IMR-90 (cell line): ENCODE data around the gene OTUB2. TPM values are rescaled to one million over a fixed set of nuclear protein-coding genes. Genes with fewer than 3 reads are reported as not detected.

Experiments
- ATAC-seq: fragments of 200-7000 bp; cut with Tn5 transposase; 2 replicates; pipeline ENCODE4 v1.9.1; 2020; ENCODE audit warnings: low read depth, mild to moderate bottlenecking, moderate library complexity
- BruUV-seq: library from RNA; stranded (reverse); fragments of 400-500 nt; replicated peaks from 2 replicates; lab custom pipeline; 2021; lab: Mats Ljungman, UMichigan
- CTCF ChIA-PET: fragments of 300-600 bp; formaldehyde crosslinking; extraction: SDS; loops from one replicate; lab custom pipeline; 2021; ENCODE audit warnings: antibody characterized with exemption; lab: Yijun Ruan, JAX
- POLR2A ChIA-PET: fragments of 300-600 bp; sonication (Branson Sonifier 250); formaldehyde crosslinking; loops from one replicate; lab custom pipeline; 2022; ENCODE audit warnings: antibody characterized with exemption; ENCODE audit not compliant: unreplicated experiment; lab: Charles Lee
- DNase-seq: peaks from one replicate; pipeline ENCODE4 v3.0.0; 2013
- H2AFZ ChIP-seq: replicated peaks from 2 replicates; pipeline ENCODE3; 2013; ENCODE audit warnings: low read length, mild to moderate bottlenecking; ENCODE audit not compliant: poor library complexity
- H2AK5ac ChIP-seq: 2 replicates; pipeline ENCODE4 v1.6.1; 2013; ENCODE audit warnings: low read depth, low read length, inconsistent platforms
- H2AK9ac ChIP-seq: replicated peaks from 2 replicates; pipeline ENCODE3; 2013; ENCODE audit warnings: mild to moderate bottlenecking, low read depth, low read length, moderate library complexity; ENCODE audit not compliant: poor library complexity
- H2BK120ac ChIP-seq: 2 replicates; pipeline ENCODE4 v1.6.1; 2013; ENCODE audit warnings: low read depth, low read length, inconsistent platforms
- H2BK15ac ChIP-seq: 3 replicates; pipeline ENCODE4 v1.6.1; 2013; ENCODE audit warnings: low read depth, low read length, inconsistent platforms
- H2BK20ac ChIP-seq: 2 replicates; pipeline ENCODE4 v1.6.1; 2013; ENCODE audit warnings: low read depth, mild to moderate bottlenecking, inconsistent platforms, low read length, moderate library complexity
- H2BK5ac ChIP-seq: 2 replicates; pipeline ENCODE4 v1.6.1; 2013; ENCODE audit warnings: mild to moderate bottlenecking, low read depth, low read length, inconsistent platforms; ENCODE audit not compliant: poor library complexity, severe bottlenecking
- H3K14ac ChIP-seq: replicated peaks from 2 replicates; pipeline ENCODE4 v1.6.1; 2013; ENCODE audit warnings: low read depth, low read length, inconsistent platforms
- H3K18ac ChIP-seq: 2 replicates; pipeline ENCODE4 v1.6.1; 2013; ENCODE audit warnings: low read depth, low read length, control low read depth
- H3K23ac ChIP-seq: 2 replicates; pipeline ENCODE4 v1.6.1; 2013; ENCODE audit warnings: low read depth, low read length, inconsistent platforms
- H3K27ac ChIP-seq: 2 replicates; pipeline ENCODE4 v1.5.1; 2013; ENCODE audit warnings: mild to moderate bottlenecking, control low read depth, low read length; ENCODE audit not compliant: insufficient read depth
- H3K27me3 ChIP-seq: 2 replicates; pipeline ENCODE4 v1.6.1; 2013; ENCODE audit warnings: low read length; ENCODE audit not compliant: control insufficient read depth, insufficient read depth
- H3K36me3 ChIP-seq: 2 replicates; pipeline ENCODE4 v1.6.1; 2013; ENCODE audit warnings: low read length, mixed read lengths; ENCODE audit not compliant: control insufficient read depth, insufficient read depth
- H3K4ac ChIP-seq: 2 replicates; pipeline ENCODE4 v1.6.1; 2013; ENCODE audit warnings: low read depth, low read length, inconsistent platforms
- H3K4me1 ChIP-seq: 2 replicates; pipeline ENCODE4 v1.6.1; 2013; ENCODE audit warnings: low read length, mixed read lengths; ENCODE audit not compliant: control insufficient read depth, insufficient read depth
- H3K4me2 ChIP-seq: 2 replicates; pipeline ENCODE4 v1.6.1; 2013; ENCODE audit warnings: low read depth, mild to moderate bottlenecking, control low read depth, low read length, moderate library complexity
- H3K4me3 ChIP-seq: 2 replicates; pipeline ENCODE4 v1.5.1; 2013; ENCODE audit warnings: low read depth, mild to moderate bottlenecking, control low read depth, low read length, moderate library complexity; ENCODE audit not compliant: insufficient read depth
- H3K56ac ChIP-seq: 2 replicates; pipeline ENCODE4 v1.6.1; 2013; ENCODE audit warnings: low read length, inconsistent platforms; ENCODE audit not compliant: insufficient read depth; ENCODE audit errors: extremely low read depth
- H3K79me1 ChIP-seq, 2 experiments: 2 replicates each; pipeline ENCODE4 v1.6.1; 2013; ENCODE audit warnings: low read length in 2 of 2, inconsistent platforms in 1 of 2, low read depth in 1 of 2
- H3K9ac ChIP-seq: 2 replicates; pipeline ENCODE4 v1.6.1; 2013; ENCODE audit warnings: low read depth, low read length, control low read depth
- H3K9me1 ChIP-seq: 2 replicates; pipeline ENCODE4 v1.6.1; 2013; ENCODE audit warnings: low read length, inconsistent platforms; ENCODE audit not compliant: insufficient read depth
- H3K9me3 ChIP-seq: 2 replicates; pipeline ENCODE4 v1.6.1; 2013; ENCODE audit warnings: low read length; ENCODE audit not compliant: control insufficient read depth, insufficient read depth
- H4K20me1 ChIP-seq: 2 replicates; pipeline ENCODE4 v1.6.1; 2013; ENCODE audit warnings: low read length, inconsistent platforms; ENCODE audit not compliant: insufficient read depth
- H4K5ac ChIP-seq: 2 replicates; pipeline ENCODE4 v1.6.1; 2013; ENCODE audit warnings: mild to moderate bottlenecking, low read depth, low read length, control low read depth
- H4K8ac ChIP-seq, 2 experiments: 2 replicates each; pipeline ENCODE4 v1.6.1; 2013; ENCODE audit warnings: low read depth in 2 of 2, low read length in 2 of 2, control low read depth in 1 of 2, inconsistent platforms in 1 of 2
- H4K91ac ChIP-seq: 2 replicates; pipeline ENCODE4 v1.6.1; 2013; ENCODE audit warnings: low read depth, low read length, inconsistent platforms; ENCODE audit not compliant: insufficient read depth
- CEBPB ChIP-seq: IDR thresholded peaks from 2 replicates; pipeline ENCODE4 v1.6.1; 2012; ENCODE audit warnings: low read depth, low read length, improper control_type of control experiment
- POLR2A ChIP-seq: IDR thresholded peaks from 2 replicates; pipeline ENCODE4 v1.6.1; 2012; ENCODE audit warnings: mild to moderate bottlenecking, low read depth, low read length
- WGBS, 2 experiments: methylation state at CpG; one replicate each; pipeline versions ENCODE4 v1.1.5 to v1.1.7; 2013; ENCODE audit warnings: missing lambda C conversion rate in 2 of 2; ENCODE audit not compliant: insufficient read length in 1 of 2; ENCODE audit errors: extremely low coverage in 2 of 2; 5-methylcytosine and 5-hydroxymethylcytosine counted together
- dilution Hi-C: fragments of 300-500 bp; cut with HindIII; formaldehyde crosslinking; loops from one replicate; pipeline ENCODE4 v1.14.3; 2018; ENCODE audit warnings: low sequenced_read_pairs; ENCODE audit not compliant: unreplicated experiment
- in situ Hi-C: fragments of 300-500 bp; cut with MboI; formaldehyde crosslinking; loops from 3 replicates; pipeline ENCODE4 v1.14.3; 2019; ENCODE audit warnings: low sequenced_read_pairs, inconsistent platforms, mixed read lengths
- intact Hi-C: fragments of 100-400 bp; cut with micrococcal nuclease; formaldehyde crosslinking; loops from 2 replicates; pipeline ENCODE4 v1.10.0; 2022
- polyA plus RNA-seq, 3 experiments: library from polyadenylated mRNA; depleted of rRNA; stranded (reverse); fragments of >200 nt; gene quantifications; 2 replicates each; pipeline ENCODE4 v1.2.3, GENCODE V29; 2012; ENCODE audit warnings: low replicate concordance in 1 of 3
- total RNA-seq: library from RNA; depleted of rRNA; stranded (reverse); fragments of >200 nt; gene quantifications from 2 replicates; pipeline ENCODE4 v1.2.3, GENCODE V29; 2012
- TF ChIP-seq, protein P1 (sequence below): fragments of 150-350 bp; IDR thresholded peaks from 2 replicates; pipeline ENCODE4 v1.6.1; 2017; ENCODE audit warnings: mild to moderate bottlenecking, antibody characterized with exemption, low read length, low read depth

Gene OTUB2
- total and polyA plus RNA-seq, 2 of the 4 experiments (the other 2 are of a cell fraction) = 1.1 to 2.5 TPM

DNA sequence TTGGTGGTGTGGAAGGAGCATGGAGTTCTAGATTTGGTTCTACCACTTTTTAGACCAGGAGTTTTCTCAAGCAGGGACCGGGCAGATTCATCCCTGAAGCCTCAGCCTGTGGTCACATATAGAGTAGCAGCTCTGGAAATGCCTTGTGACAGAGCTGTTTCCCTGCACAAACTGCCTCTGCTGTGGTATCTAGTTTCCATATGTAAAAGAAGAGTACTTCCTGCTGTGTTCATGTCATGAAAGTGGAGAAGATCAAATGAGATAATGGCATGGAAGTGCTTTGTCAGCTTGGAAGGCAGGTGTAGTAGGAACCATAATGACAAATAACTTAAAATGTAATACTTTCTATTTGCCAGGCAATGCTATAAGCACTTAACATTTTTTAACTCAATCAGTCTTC lies 26.1 kb downstream of the OTUB2 start:
- WGBS, 2 experiments = no CpG with 5 or more reads among the region's 1 CpG
- CTCF ChIA-PET = interaction anchor here (1.3 to 5.3 kb wide), 2 partner anchors 16 to 84 kb away, joined by 4 to 35 read pairs; no protein-coding TSS in a partner anchor
- no peak for DNase-seq
- no peak overlapping the region for H3K56ac ChIP-seq
- H3K4ac ChIP-seq = no peak overlapping the region
- intact Hi-C loops = no loop called here
- no peak for ATAC-seq
- H3K9me3 ChIP-seq = no peaks in the 10 kb centered on the region
- peaks cover 77% of the 10 kb centered on the region for H3K36me3 ChIP-seq
- H3K4me1 ChIP-seq = no peaks in the 10 kb centered on the region
- no TSS peak for BruUV-seq
- no peak overlapping the region for H3K14ac ChIP-seq
- TF ChIP-seq POLR2A (no peak), CEBPB (no peak)
- TF ChIP-seq, protein P1, sequence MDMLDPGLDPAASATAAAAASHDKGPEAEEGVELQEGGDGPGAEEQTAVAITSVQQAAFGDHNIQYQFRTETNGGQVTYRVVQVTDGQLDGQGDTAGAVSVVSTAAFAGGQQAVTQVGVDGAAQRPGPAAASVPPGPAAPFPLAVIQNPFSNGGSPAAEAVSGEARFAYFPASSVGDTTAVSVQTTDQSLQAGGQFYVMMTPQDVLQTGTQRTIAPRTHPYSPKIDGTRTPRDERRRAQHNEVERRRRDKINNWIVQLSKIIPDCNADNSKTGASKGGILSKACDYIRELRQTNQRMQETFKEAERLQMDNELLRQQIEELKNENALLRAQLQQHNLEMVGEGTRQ = no peak
- H2AFZ ChIP-seq = no peak overlapping the region
- no peak overlapping the region for H3K4me3 ChIP-seq
- no peak overlapping the region for H2BK20ac ChIP-seq
- no peak overlapping the region for H3K18ac ChIP-seq
- peaks cover 13 to 18% of the 10 kb centered on the region in 2 experiments; a peak in 3 of 4 replicates for H3K79me1 ChIP-seq
- no peak overlapping the region for H3K27ac ChIP-seq
- no peak overlapping the region for H2AK5ac ChIP-seq
- in situ Hi-C loops = no loop called here
- H3K27me3 ChIP-seq = no peaks in the 10 kb centered on the region
- no peak overlapping the region for H2BK120ac ChIP-seq
- no peak overlapping the region for H3K9ac ChIP-seq
- no peak overlapping the region for H3K4me2 ChIP-seq
- H2BK5ac ChIP-seq = no peak overlapping the region
- no peak overlapping the region for H4K5ac ChIP-seq
- H4K20me1 ChIP-seq = 0 out of 2 replicates have a peak, but pooled peaks cover 4% of the 10 kb centered on the region
- no peak overlapping the region for H3K23ac ChIP-seq
- POLR2A ChIA-PET = no interaction called here
- H4K91ac ChIP-seq = no peak overlapping the region
- H2BK15ac ChIP-seq = no peak overlapping the region
- H2AK9ac ChIP-seq = no peak overlapping the region
- dilution Hi-C loops = no loop called here
- no peak overlapping the region for H4K8ac ChIP-seq
- H3K9me1 ChIP-seq = no peaks in the 10 kb centered on the region
